ENCODE measurements around the gene SLC35F4. TPM values are rescaled to one million over a fixed set of nuclear protein-coding genes. Genes with fewer than 3 reads are reported as not detected.

The SLC35F4 gene
- polyA plus RNA-seq, 1 donor from 2014 or later, result 21.0 TPM

- H3K36me3 ChIP-seq (ENCODE audit: insufficient read depth, low read length), result no peaks in the 10 kb centered on the region
- H3K9me2 ChIP-seq (ENCODE audit: insufficient read depth, low read length), result no peaks in the 10 kb centered on the region
- H2AFZ ChIP-seq (ENCODE audit: low read depth, low read length), result no peak overlapping the region
- H3K4me3 ChIP-seq (ENCODE audit: low read length), result no peak overlapping the region
- TF ChIP-seq RAD21 (conservative IDR thresholded peaks at IDR 0.05) (no peak), POLR2AphosphoS5 (IDR thresholded peaks at IDR 0.05) (no peak), TAF1 (IDR thresholded peaks at IDR 0.05; ENCODE audit: low read depth) (no peak), MXI1 (conservative IDR thresholded peaks at IDR 0.05; ENCODE audit: poor library complexity, severe bottlenecking) (no peak), EP300 (conservative IDR thresholded peaks at IDR 0.05; ENCODE audit: poor library complexity, severe bottlenecking) (no peak), SMC3 (conservative IDR thresholded peaks at IDR 0.05; ENCODE audit: poor library complexity) (no peak), CTCF (IDR thresholded peaks at IDR 0.05; ENCODE audit: poor library complexity, severe bottlenecking) (no peak), REST (IDR thresholded peaks at IDR 0.05; ENCODE audit: borderline replicate concordance) (no peak), EZH2 (IDR thresholded peaks at IDR 0.05; ENCODE audit: borderline replicate concordance, insufficient read depth, low read length, poor library complexity, severe bottlenecking) (no peak)
- H3K9ac ChIP-seq (ENCODE audit: low read length), result no peak overlapping the region
- H4K20me1 ChIP-seq (ENCODE audit: insufficient read depth), result no peaks in the 10 kb centered on the region
- no peak overlapping the region for H3K27ac ChIP-seq (ENCODE audit: low read length)
- no peaks in the 10 kb centered on the region for H3F3A ChIP-seq (ENCODE audit: insufficient read depth, low read length, poor library complexity, severe bottlenecking)
- no peak overlapping the region for H3K4me2 ChIP-seq (ENCODE audit: low read length)
- no peaks in the 10 kb centered on the region for H3K27me3 ChIP-seq (ENCODE audit: insufficient read depth, low read depth, low read length)
- H3K79me2 ChIP-seq (replicated peaks; ENCODE audit: insufficient read depth, low read length), result no peaks in the 10 kb centered on the region
- no peaks in the 10 kb centered on the region for H3K9me3 ChIP-seq (ENCODE audit: low read length)
Measured at GRCh38 chr14:57671021-57671420, 194.9 kb downstream of the SLC35F4 start.

- Histone ChIP-seq H3K4me3 (ENCODE audit: low read length) (no peak overlapping the region), H3F3A (ENCODE audit: insufficient read depth, low read length, poor library complexity, severe bottlenecking) (peaks cover 4% of the 10 kb centered on the region), H3K9me2 (ENCODE audit: insufficient read depth, low read length) (no peaks in the 10 kb centered on the region), H3K9me3 (ENCODE audit: low read length) (peaks cover 3% of the 10 kb centered on the region), H3K36me3 (ENCODE audit: insufficient read depth, low read length) (no peaks in the 10 kb centered on the region), H3K27me3 (ENCODE audit: insufficient read depth, low read depth, low read length) (no peaks in the 10 kb centered on the region), H3K4me2 (ENCODE audit: low read length) (no peak overlapping the region), H3K79me2 (replicated peaks; ENCODE audit: insufficient read depth, low read length) (no peaks in the 10 kb centered on the region), H3K9ac (ENCODE audit: low read length) (no peak overlapping the region), H4K20me1 (ENCODE audit: insufficient read depth) (no peaks in the 10 kb centered on the region), H2AFZ (ENCODE audit: low read depth, low read length) (no peak overlapping the region), H3K27ac (ENCODE audit: low read length) (no peak overlapping the region)
- no peak for TF ChIP-seq TAF1 (IDR thresholded peaks at IDR 0.05; ENCODE audit: low read depth)
- TF ChIP-seq REST (IDR thresholded peaks at IDR 0.05; ENCODE audit: borderline replicate concordance), result no peak
- no peak for TF ChIP-seq MXI1 (conservative IDR thresholded peaks at IDR 0.05; ENCODE audit: poor library complexity, severe bottlenecking)
- TF ChIP-seq CTCF (IDR thresholded peaks at IDR 0.05; ENCODE audit: poor library complexity, severe bottlenecking), result no peak
- TF ChIP-seq SMC3 (conservative IDR thresholded peaks at IDR 0.05; ENCODE audit: poor library complexity), result no peak
Measured at GRCh38 chr14:57660208-57660607, 205.7 kb downstream of the SLC35F4 start.

All from neural cell (in vitro differentiated cells).